SIG-M5 treated with dmso at 0.1 percent for 504 hours (cell line): ENCODE measurements around the gene BORCS6.

Source experiments
- DNase-seq: peaks from one replicate; lab custom pipeline; 2025; ENCODE audit not compliant: unreplicated experiment; lab: John Stamatoyannopoulos, UW

Gene BORCS6

GRCh38 chr17:8143581-8144400, 46.2 kb downstream of the BORCS6 start:
- no peak for DNase-seq

- no peak for DNase-seq
These were observed 46.9 kb downstream of the BORCS6 start for GRCh38 chr17:8142887-8143580.

- no peak for DNase-seq
These were observed 47.7 kb downstream of the BORCS6 start for GRCh38 chr17:8142158-8142886.

- DNase-seq, result no peak
These were observed 48.2 kb downstream of the BORCS6 start for GRCh38 chr17:8141741-8142140.

- DNase-seq, result no peak
These were observed 48.9 kb downstream of the BORCS6 start for GRCh38 chr17:8141045-8141444.

- DNase-seq, result no peak
These were observed 49.6 kb downstream of the BORCS6 start for GRCh38 chr17:8140065-8141029.

- DNase-seq, result peak; percentile 93
These were observed 51.2 kb downstream of the BORCS6 start for GRCh38 chr17:8138672-8139371.

GRCh38 chr17:8138374-8138671, 51.7 kb downstream of the BORCS6 start:
- no peak for DNase-seq
